ENCODE results near the gene HSD17B2.

HSD17B2 gene

GRCh38 chr16:82046541-82046940 is 11.5 kb downstream of the HSD17B2 start:
- TF ChIP-seq, protein P1, sequence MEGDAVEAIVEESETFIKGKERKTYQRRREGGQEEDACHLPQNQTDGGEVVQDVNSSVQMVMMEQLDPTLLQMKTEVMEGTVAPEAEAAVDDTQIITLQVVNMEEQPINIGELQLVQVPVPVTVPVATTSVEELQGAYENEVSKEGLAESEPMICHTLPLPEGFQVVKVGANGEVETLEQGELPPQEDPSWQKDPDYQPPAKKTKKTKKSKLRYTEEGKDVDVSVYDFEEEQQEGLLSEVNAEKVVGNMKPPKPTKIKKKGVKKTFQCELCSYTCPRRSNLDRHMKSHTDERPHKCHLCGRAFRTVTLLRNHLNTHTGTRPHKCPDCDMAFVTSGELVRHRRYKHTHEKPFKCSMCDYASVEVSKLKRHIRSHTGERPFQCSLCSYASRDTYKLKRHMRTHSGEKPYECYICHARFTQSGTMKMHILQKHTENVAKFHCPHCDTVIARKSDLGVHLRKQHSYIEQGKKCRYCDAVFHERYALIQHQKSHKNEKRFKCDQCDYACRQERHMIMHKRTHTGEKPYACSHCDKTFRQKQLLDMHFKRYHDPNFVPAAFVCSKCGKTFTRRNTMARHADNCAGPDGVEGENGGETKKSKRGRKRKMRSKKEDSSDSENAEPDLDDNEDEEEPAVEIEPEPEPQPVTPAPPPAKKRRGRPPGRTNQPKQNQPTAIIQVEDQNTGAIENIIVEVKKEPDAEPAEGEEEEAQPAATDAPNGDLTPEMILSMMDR (IDR thresholded peaks at IDR 0.05; ENCODE audit: insufficient read depth, missing control alignments) = no peak
- no peak for FAIRE-seq
- no peak for DNase-seq (ENCODE audit: insufficient read length, low spot score)

GRCh38 chr16:82046941-82047340 is 11.9 kb downstream of the HSD17B2 start:
- TF ChIP-seq, protein P1 (IDR thresholded peaks at IDR 0.05; ENCODE audit: insufficient read depth, missing control alignments) = no peak
- FAIRE-seq (no peak), DNase-seq (ENCODE audit: insufficient read length, low spot score) (no peak)

- no peak for FAIRE-seq
- DNase-seq (ENCODE audit: insufficient read length, low spot score) = no peak
- TF ChIP-seq, protein P1 (IDR thresholded peaks at IDR 0.05; ENCODE audit: insufficient read depth, missing control alignments) = no peak
Observed at GRCh38 chr16:82047374-82047773, 12.3 kb downstream of the HSD17B2 start.

DNA sequence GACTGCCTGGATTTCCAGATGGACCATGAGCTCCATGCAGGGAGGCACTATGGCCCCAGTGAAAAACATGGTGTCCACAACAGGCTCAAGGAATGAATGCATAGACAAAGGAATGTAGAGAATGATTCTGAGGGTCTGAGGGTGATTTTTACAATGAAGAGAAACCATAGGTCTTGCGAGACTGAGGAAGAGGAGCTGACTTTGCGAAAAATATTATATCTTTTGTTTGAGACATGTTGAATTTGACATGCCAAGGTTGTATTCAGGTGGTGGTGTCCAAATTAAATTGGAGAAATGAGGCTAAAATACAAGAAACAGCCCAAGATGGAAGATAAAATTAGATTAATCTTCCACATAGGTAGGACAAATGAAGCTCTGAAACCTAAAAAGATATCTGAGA is 12.7 kb downstream of the HSD17B2 start:
- no peak for FAIRE-seq

DNA sequence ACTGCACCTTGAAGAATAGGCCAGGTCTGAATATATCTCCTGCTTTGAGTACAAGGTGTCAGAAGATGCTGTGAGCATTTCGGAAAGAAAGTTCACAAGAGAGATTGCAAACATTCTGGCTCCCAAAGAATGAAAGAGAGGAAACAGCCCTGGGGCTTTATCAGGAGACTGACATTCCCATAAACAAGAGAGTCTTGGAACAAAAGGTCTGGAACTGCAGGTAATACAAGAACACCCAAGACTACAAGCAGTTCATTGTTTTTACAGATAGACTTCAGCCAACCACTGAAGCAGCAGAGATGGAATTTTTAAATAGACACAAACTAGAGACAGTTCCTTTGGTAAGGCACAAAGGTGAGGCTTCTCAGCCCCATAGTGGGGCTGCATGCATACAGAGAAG is 14.4 kb downstream of the HSD17B2 start:
- no peak for DNase-seq (ENCODE audit: insufficient read length, low spot score)
- no peak for FAIRE-seq

More for the DNA sequence above, 12.7 kb downstream of the HSD17B2 start:
- TF ChIP-seq, protein P1 (IDR thresholded peaks at IDR 0.05; ENCODE audit: insufficient read depth, missing control alignments) = no peak
- no peak for DNase-seq (ENCODE audit: insufficient read length, low spot score)

DNA sequence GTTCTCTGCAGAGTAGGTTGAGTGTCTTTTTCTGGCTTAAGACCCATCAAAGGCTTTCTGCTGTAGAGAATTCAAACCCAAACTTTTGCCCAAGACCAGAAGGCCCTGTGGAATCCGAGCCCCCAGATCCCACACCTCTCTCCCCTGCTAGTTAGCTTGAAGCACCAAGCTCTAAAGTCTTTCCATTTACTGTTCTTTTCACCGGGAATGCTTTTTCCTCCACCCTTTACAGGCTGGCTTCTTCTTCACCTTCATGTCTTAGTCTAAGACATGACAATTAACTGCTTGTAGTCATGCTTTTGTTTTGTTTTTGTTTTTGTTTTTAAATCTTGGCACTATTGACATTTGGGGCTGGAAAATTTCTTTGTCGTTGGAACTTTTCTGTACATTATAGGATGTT is 15.5 kb downstream of the HSD17B2 start:
- TF ChIP-seq, protein P1 (IDR thresholded peaks at IDR 0.05; ENCODE audit: insufficient read depth, missing control alignments) = no peak
- no peak for FAIRE-seq
- DNase-seq (ENCODE audit: insufficient read length, low spot score) = no peak

More for the DNA sequence above, 14.4 kb downstream of the HSD17B2 start:
- TF ChIP-seq, protein P1 (IDR thresholded peaks at IDR 0.05; ENCODE audit: insufficient read depth, missing control alignments) = no peak

- DNase-seq (ENCODE audit: insufficient read length, low spot score) (no peak), FAIRE-seq (no peak)
- TF ChIP-seq, protein P1 (IDR thresholded peaks at IDR 0.05; ENCODE audit: insufficient read depth, missing control alignments) = no peak
Observed at GRCh38 chr16:82050909-82051357, 15.9 kb downstream of the HSD17B2 start.
